Activated T-cell treated with anti-CD3 and anti-CD28 coated beads, Interleukin-2, amount 50 U/mL, for 4 hours (primary cell): ENCODE data around the gene CERS1. TPM values are rescaled to one million over a fixed set of nuclear protein-coding genes. Genes with fewer than 3 reads are reported as not detected.

Source experiments
- ATAC-seq, 2 donors: fragments of 200-7000 bp; cut with Tn5 transposase; one replicate each; pipeline ENCODE4 v1.10.0; 2021
- DNase-seq: peaks from one replicate; pipeline ENCODE4 v3.0.0-alpha.2; 2020
- H3K27me3 Mint-ChIP-seq: one replicate; pipeline ENCODE4 v1.8.0; 2021; ENCODE audit warnings: low read depth, mixed read lengths
- H3K36me3 Mint-ChIP-seq: one replicate; pipeline ENCODE4 v1.8.0; 2022; ENCODE audit warnings: mixed read lengths; ENCODE audit not compliant: insufficient read depth
- H3K4me1 Mint-ChIP-seq: one replicate; pipeline ENCODE4 v1.8.0; 2021; ENCODE audit warnings: low read depth, mixed read lengths
- H3K4me3 Mint-ChIP-seq: one replicate; pipeline ENCODE4 v1.8.0; 2021; ENCODE audit warnings: mild to moderate bottlenecking, moderate library complexity, mixed read lengths
- H3K9me3 Mint-ChIP-seq: one replicate; pipeline ENCODE4 v1.8.0; 2021; ENCODE audit warnings: mixed read lengths
- total RNA-seq, 3 donors: library from RNA; stranded (reverse); gene quantifications; one replicate each; pipeline ENCODE4 v1.2.1, GENCODE V29; 2021

Gene CERS1
- total RNA-seq, 3 donors from 2014 or later, result 0.13 TPM; not detected in 2

DNA sequence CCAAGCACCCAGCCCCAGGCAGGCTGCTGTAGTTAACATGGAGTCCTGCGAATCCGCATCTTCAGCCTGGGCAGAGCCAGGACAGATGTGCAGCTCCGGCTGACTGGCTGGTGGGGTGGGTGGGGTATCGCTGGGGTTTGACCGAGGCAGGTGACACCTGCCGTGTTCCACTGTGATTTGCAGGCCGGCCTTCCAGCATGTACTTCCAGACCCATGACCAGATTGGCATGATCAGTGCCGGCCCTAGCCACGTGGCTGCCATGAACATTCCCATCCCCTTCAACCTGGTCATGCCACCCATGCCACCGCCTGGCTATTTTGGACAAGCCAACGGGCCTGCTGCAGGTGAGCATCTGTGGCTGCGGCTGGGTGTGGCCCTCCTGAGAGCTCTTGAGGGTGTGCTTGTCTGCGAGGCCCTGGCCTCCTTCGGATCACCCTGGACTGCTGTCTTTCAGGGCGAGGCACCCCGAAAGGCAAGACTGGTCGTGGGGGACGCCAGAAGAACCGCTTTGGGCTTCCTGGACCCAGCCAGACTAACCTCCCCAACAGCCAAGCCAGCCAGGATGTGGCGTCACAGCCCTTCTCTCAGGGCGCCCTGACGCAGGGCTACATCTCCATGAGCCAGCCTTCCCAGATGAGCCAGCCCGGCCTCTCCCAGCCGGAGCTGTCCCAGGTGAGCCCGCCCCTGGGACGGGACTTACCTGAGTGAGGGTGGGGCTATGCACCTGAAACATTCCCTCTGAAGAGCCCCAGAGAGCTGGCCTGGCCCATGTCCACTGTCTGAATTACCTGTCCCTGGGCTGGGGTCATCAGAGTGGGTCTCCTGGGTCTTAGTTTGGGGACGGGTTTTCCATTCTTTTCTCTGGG lies 30.6 kb downstream of the CERS1 start:
- no peaks in the 10 kb centered on the region for H3K9me3 Mint-ChIP-seq
- H3K27me3 Mint-ChIP-seq, result no peaks in the 10 kb centered on the region
- H3K4me3 Mint-ChIP-seq, result no peak overlapping the region
- DNase-seq (no peak), ATAC-seq (no peak)
- peaks cover 40% of the 10 kb centered on the region for H3K36me3 Mint-ChIP-seq
- no peaks in the 10 kb centered on the region for H3K4me1 Mint-ChIP-seq

DNA sequence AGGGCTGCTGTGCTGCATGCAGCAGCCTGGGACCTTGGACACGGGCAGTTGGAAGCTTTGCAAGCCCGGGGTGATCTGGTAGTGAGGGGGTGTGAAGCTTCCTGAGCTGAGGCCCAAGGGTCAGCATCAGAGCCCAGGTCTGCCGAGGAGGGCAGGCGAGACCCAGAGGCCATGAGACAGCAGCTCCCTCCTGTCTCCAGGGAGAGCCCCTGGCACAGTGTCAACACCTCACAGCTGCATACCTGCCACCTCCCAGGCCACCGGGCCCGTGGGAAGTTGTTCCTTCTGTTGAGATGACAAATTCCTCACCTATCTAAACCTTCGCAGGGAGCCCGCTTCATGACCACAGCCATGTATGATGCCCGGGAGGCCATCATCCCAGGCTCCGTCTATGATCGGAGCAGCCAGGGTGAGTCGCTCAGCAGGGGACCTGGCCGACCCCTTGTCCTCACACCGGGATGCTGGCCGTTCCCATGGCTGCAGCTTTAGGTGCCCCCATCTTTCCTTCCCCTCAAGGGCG lies 32.1 kb downstream of the CERS1 start:
- H3K36me3 Mint-ChIP-seq, result peaks cover 42% of the 10 kb centered on the region
- DNase-seq (no peak), ATAC-seq (no peak)
- H3K4me1 Mint-ChIP-seq, result no peaks in the 10 kb centered on the region
- no peak overlapping the region for H3K4me3 Mint-ChIP-seq
- no peaks in the 10 kb centered on the region for H3K9me3 Mint-ChIP-seq
- H3K27me3 Mint-ChIP-seq, result no peaks in the 10 kb centered on the region

DNA sequence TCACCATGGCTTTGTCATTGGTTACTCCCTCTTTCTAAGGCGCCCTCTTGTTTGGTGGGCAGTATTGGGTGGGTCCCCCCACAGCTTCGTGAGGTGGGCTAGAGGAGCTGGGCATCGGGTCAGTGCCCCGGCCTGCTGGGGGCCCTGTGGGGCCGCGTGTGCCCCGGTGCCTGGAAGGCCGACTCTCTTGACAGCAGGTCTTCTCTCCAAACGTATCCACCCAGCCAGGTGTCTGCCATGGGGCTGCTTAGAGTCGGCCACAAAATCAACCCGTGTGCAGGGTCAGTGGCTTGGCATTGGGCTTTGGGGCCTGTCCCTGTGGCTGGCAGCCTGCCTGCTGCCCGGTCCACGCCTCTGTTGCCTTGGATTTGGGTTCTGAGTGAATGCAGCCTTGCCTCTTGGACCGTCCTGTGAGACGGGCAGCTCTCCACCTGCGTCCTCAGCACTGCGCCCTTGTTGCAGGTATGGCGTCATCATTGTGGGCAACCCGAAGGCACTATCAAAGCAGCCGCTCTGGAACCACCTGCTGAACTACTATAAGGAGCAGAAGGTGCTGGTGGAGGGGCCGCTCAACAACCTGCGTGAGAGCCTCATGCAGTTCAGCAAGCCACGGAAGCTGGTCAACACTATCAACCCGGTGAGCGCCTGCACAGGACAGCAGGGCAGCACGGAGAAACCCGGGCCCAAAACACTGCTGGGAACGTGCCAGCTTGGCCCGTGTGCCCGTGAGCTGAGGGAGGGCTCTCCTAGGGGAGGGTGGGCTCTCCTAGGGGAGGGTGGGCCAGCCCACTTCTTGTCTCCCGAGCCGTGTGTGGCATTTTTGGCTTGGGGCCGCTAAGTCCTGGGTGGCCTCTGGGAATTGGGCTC lies 32.7 kb downstream of the CERS1 start:
- ATAC-seq (no peak), DNase-seq (no peak)
- Mint-ChIP-seq H3K4me3 (no peak overlapping the region), H3K9me3 (no peaks in the 10 kb centered on the region), H3K27me3 (no peaks in the 10 kb centered on the region), H3K4me1 (no peaks in the 10 kb centered on the region), H3K36me3 (peaks cover 45% of the 10 kb centered on the region)

DNA sequence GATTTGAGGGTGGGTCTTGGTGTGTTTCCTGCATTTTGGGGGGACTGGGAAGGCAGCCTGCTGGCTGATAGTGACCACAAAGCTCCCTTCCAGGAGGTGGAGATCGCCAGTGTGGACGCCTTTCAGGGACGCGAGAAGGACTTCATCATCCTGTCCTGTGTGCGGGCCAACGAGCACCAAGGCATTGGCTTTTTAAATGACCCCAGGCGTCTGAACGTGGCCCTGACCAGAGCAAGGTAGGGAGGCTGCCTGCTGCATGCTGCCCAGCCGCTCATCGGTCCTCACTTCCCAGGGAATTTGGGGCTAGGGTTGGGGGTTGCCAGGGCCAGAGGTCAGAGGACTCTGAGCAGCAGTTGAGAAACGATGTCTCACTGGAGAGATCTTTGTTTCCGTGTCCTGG lies 34.0 kb downstream of the CERS1 start:
- H3K4me1 Mint-ChIP-seq, result no peaks in the 10 kb centered on the region
- H3K36me3 Mint-ChIP-seq, result peaks cover 40% of the 10 kb centered on the region
- H3K27me3 Mint-ChIP-seq, result no peaks in the 10 kb centered on the region
- no peaks in the 10 kb centered on the region for H3K9me3 Mint-ChIP-seq
- no peak overlapping the region for H3K4me3 Mint-ChIP-seq
- ATAC-seq (no peak), DNase-seq (no peak)

DNA sequence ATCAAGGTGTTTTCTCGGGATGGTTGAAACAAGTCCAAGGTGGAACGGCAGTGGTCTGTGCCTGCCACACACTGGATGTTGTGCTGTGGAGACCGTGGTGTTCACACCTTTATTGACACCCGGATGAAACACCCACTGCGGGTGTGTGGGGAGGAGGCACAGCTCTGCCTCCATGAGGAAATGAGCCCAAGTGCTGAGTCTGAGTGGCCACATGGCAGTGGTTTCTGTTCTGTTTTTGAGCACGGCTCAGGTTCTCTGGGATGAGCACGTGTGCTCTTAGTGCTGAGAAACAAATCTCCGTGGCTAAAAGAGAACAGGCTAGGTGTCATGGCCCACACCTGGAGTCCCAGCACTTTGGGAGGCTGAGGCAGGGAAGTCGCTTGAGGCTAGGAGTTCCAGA lies 34.7 kb downstream of the CERS1 start:
- H3K4me3 Mint-ChIP-seq, result no peak overlapping the region
- H3K27me3 Mint-ChIP-seq, result no peaks in the 10 kb centered on the region
- no peaks in the 10 kb centered on the region for H3K4me1 Mint-ChIP-seq
- no peak for ATAC-seq
- DNase-seq, result no peak
- H3K36me3 Mint-ChIP-seq, result peaks cover 36% of the 10 kb centered on the region
- no peaks in the 10 kb centered on the region for H3K9me3 Mint-ChIP-seq

DNA sequence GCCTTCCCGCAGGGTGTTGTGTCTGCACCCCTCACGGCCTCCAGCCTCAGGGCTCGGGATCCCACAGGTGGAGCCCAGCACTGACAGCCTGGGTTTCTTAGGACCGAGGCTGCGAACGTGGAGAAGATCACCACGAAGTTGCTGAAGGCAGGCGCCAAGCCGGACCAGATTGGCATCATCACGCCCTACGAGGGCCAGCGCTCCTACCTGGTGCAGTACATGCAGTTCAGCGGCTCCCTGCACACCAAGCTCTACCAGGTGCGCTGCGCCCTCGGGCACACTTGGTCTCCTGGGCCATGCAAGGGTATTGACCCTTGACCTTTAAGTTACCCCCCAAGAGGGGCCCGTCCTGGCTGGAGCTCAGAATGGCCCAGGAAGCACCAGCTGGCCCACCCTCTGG lies 35.2 kb downstream of the CERS1 start:
- ATAC-seq (no peak), DNase-seq (no peak)
- Mint-ChIP-seq H3K9me3 (no peaks in the 10 kb centered on the region), H3K4me3 (no peak overlapping the region), H3K4me1 (no peaks in the 10 kb centered on the region), H3K27me3 (no peaks in the 10 kb centered on the region), H3K36me3 (peaks cover 31% of the 10 kb centered on the region)

DNA sequence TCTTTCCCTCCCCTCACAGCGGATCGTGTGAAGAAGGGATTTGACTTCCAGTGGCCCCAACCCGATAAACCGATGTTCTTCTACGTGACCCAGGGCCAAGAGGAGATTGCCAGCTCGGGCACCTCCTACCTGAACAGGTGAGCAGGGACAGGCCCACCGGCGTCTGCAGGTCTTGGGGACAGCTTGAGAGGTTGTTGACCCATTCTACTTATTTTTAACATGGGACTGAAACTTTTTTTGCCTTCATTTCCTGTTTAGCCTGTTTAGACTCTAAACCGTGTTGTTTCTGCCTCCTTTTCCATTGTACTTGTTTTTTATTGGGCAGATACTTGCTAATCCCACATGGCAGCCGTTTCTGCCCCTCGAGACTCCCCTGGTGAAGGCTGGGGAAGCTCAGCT lies 35.7 kb downstream of the CERS1 start:
- Mint-ChIP-seq H3K27me3 (no peaks in the 10 kb centered on the region), H3K9me3 (no peaks in the 10 kb centered on the region), H3K36me3 (peaks cover 33% of the 10 kb centered on the region), H3K4me3 (no peak overlapping the region), H3K4me1 (no peaks in the 10 kb centered on the region)
- ATAC-seq, result no peak
- no peak for DNase-seq

DNA sequence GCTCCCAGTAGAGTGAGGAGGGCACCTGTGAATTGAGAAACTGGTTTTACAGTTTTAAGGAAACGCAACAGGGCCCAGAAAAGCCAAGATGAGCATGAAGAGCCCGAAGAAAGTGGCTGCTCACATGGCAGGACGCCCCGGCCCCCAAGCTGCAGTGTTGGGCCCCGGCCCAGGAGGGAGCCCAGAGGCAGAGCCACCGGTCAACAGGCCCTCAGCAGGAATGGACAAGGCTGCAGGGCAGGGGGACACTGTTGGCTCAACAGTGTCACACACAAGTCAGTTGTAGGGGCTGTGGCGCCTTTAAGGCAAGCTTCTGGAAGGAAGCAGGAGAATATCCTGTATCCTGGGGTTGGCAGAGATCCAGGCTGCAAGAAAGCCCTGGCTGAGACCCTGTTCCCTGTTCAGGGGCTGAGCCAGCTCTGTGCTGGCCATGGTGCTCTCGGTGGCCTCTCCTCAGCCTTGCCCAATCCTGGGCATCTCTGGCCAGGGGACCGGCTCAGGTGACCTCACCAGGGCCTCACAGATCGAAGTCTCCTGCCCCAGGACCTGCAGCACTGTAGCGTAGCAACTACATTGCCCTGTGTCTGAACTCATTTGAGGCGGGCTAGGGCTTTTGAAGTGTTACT lies 36.2 kb downstream of the CERS1 start:
- Mint-ChIP-seq H3K36me3 (peaks cover 34% of the 10 kb centered on the region), H3K27me3 (no peaks in the 10 kb centered on the region), H3K4me1 (no peaks in the 10 kb centered on the region), H3K9me3 (no peaks in the 10 kb centered on the region), H3K4me3 (no peak overlapping the region)
- DNase-seq (no peak), ATAC-seq (no peak)

DNA sequence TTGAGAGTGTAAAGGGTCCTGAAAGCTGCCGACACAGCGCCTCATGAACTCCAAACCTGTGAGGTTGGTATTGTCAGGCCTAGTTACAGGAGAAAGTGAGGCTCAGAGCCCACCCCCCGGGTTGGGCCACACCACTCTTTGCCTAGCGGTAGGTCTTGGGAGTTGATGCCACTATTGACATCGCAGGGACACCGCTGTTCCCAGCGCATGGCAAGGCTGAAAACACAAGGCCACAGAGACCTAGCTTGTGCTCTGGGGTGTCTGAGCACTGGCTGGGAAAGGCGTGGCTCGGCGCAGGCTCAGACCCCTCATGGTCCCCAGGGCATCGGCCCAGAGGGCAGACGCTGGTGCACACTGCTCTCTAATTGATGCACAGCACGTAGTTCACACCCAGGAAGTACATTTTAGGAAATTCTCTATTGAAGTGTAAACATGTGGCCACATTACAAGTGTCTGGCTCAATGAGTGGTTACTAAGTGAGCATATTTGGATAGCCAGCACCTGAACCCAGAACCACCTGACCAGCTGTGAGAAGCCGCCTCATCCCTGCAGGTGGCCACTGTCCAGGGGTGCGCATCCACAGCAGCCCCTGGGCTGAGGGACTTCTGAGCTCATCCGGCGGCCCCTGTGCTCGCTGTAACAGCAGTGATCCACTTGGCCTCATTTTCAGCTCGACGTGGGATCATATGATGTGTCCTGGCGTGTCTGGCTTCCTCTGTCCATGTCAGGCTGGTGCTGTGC lies 36.9 kb downstream of the CERS1 start:
- DNase-seq (no peak), ATAC-seq (no peak)
- Mint-ChIP-seq H3K9me3 (no peaks in the 10 kb centered on the region), H3K4me3 (no peak overlapping the region), H3K36me3 (peaks cover 30% of the 10 kb centered on the region), H3K4me1 (no peaks in the 10 kb centered on the region), H3K27me3 (no peaks in the 10 kb centered on the region)

DNA sequence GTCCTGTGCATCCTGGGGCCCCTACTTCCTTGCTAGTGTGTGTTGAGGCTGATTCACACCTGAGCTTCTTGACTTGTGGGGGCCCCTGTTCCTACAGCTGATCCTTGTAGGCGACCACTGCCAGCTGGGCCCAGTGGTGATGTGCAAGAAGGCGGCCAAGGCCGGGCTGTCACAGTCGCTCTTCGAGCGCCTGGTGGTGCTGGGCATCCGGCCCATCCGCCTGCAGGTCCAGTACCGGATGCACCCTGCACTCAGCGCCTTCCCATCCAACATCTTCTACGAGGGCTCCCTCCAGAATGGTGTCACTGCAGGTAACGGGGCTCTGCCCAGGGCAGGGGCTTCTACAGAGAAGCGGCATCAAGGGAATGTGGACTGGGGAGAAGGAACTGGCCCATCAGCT lies 38.7 kb downstream of the CERS1 start:
- H3K27me3 Mint-ChIP-seq, result no peaks in the 10 kb centered on the region
- H3K4me3 Mint-ChIP-seq, result no peak overlapping the region
- DNase-seq (no peak), ATAC-seq (no peak)
- no peaks in the 10 kb centered on the region for H3K4me1 Mint-ChIP-seq
- peaks cover 32% of the 10 kb centered on the region for H3K36me3 Mint-ChIP-seq
- H3K9me3 Mint-ChIP-seq, result no peaks in the 10 kb centered on the region

DNA sequence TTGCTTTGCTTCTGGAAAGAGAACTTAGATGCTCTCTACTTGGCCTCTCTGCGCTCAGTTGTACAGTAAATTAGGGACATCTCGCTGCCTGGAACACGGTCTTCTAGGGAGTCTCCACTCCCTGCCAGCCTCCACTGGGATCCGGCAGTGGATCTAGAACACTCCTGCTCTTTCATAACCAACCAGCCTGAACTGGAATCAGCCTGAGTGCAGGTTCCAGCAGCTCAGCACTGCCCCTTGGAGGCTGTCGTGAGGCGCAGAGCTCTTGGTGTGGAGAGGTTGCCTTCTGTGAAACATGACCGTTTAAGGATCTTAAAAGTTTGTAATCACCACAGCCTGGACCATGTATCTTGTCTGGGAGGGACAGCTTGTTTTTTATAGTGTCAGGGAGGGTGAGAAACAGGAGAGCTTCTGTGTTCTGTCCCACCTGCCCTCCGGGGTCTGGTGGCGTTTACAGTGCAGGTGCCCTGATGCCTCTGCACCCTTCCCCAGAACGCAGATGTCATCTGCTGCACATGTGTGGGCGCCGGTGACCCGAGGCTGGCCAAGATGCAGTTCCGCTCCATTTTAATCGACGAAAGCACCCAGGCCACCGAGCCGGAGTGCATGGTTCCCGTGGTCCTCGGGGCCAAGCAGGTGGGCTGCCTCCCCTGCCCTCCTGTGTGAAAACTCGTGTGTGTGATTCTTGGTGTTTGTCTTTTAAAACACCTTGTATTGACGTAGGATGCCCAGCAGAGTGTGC lies 39.4 kb downstream of the CERS1 start:
- Mint-ChIP-seq H3K9me3 (no peaks in the 10 kb centered on the region), H3K4me1 (no peaks in the 10 kb centered on the region), H3K27me3 (no peaks in the 10 kb centered on the region), H3K36me3 (peaks cover 30% of the 10 kb centered on the region), H3K4me3 (no peak overlapping the region)
- no peak for DNase-seq
- no peak for ATAC-seq

DNA sequence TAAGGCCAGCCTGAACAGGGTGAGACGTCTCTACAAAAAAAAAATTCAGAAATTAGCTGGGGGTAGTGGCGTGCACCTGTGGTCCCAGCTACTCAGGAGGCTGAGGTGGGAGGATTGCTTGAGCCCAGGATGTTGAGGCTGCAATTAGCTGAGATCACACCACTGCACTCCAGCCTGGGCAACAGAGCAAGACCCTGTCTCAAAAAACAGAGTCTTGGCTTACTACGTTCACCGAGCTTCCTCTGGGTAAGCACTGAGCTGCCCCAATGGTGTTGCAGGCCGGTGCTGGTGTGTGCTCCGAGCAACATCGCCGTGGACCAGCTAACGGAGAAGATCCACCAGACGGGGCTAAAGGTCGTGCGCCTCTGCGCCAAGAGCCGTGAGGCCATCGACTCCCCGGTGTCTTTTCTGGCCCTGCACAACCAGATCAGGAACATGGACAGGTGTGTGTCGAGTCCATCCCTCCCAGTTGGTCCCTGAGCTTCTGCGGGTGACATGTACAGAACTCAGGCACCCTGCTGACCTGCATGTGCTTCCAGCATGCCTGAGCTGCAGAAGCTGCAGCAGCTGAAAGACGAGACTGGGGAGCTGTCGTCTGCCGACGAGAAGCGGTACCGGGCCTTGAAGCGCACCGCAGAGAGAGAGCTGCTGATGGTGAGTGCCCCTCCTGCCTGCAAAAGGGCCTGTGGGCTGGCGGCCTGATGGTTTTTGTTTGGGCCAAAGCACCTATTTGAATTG lies 40.1 kb downstream of the CERS1 start:
- H3K36me3 Mint-ChIP-seq, result peaks cover 30% of the 10 kb centered on the region
- H3K27me3 Mint-ChIP-seq, result no peaks in the 10 kb centered on the region
- DNase-seq (no peak), ATAC-seq (no peak)
- H3K4me1 Mint-ChIP-seq, result peaks cover 2% of the 10 kb centered on the region
- H3K4me3 Mint-ChIP-seq, result no peak overlapping the region
- no peaks in the 10 kb centered on the region for H3K9me3 Mint-ChIP-seq

DNA sequence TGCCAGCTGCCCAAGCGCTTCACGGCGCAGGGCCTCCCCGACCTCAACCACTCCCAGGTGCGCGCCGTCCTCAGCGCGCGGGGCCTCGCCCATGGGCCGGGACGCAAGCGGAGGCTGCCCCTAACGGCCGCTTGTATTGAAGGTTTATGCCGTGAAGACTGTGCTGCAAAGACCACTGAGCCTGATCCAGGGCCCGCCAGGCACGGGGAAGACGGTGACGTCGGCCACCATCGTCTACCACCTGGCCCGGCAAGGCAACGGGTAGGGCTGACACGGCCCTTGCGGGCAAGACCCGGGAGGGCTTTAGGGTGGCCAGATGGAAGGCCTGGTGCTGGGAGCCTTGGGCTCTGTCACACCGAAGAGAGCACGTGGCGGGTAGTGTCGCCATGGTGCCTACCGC lies 41.0 kb downstream of the CERS1 start:
- no peak overlapping the region for H3K4me3 Mint-ChIP-seq
- no peaks in the 10 kb centered on the region for H3K9me3 Mint-ChIP-seq
- H3K4me1 Mint-ChIP-seq, result peaks cover 6% of the 10 kb centered on the region
- ATAC-seq (no peak), DNase-seq (no peak)
- peaks cover 33% of the 10 kb centered on the region for H3K36me3 Mint-ChIP-seq
- no peaks in the 10 kb centered on the region for H3K27me3 Mint-ChIP-seq
